Measurements from ENCODE around the gene SLX4IP.

GRCh38 chr20:10419550-10420133 lies 15.5 kb upstream of the SLX4IP start:
- TF ChIP-seq, protein P1, sequence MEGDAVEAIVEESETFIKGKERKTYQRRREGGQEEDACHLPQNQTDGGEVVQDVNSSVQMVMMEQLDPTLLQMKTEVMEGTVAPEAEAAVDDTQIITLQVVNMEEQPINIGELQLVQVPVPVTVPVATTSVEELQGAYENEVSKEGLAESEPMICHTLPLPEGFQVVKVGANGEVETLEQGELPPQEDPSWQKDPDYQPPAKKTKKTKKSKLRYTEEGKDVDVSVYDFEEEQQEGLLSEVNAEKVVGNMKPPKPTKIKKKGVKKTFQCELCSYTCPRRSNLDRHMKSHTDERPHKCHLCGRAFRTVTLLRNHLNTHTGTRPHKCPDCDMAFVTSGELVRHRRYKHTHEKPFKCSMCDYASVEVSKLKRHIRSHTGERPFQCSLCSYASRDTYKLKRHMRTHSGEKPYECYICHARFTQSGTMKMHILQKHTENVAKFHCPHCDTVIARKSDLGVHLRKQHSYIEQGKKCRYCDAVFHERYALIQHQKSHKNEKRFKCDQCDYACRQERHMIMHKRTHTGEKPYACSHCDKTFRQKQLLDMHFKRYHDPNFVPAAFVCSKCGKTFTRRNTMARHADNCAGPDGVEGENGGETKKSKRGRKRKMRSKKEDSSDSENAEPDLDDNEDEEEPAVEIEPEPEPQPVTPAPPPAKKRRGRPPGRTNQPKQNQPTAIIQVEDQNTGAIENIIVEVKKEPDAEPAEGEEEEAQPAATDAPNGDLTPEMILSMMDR (IDR thresholded peaks at IDR 0.05): no peak
- TF ChIP-seq USF1 (CRISPR knock-in tag; IDR thresholded peaks at IDR 0.05) (no peak), TEAD1 (CRISPR knock-in tag; IDR thresholded peaks at IDR 0.05) (no peak), CBFB (CRISPR knock-in tag; IDR thresholded peaks at IDR 0.05; ENCODE audit: low read depth) (no peak), RELA (CRISPR knock-in tag; IDR thresholded peaks at IDR 0.05; ENCODE audit: borderline replicate concordance) (no peak), ATF1 (CRISPR knock-in tag; IDR thresholded peaks at IDR 0.05) (no peak), FOXP1 (CRISPR knock-in tag; IDR thresholded peaks at IDR 0.05; ENCODE audit: borderline replicate concordance) (no peak), JAZF1 (CRISPR knock-in tag; IDR thresholded peaks at IDR 0.05) (no peak), CREB1 (CRISPR knock-in tag; IDR thresholded peaks at IDR 0.05) (no peak), ZNF423 (CRISPR knock-in tag; IDR thresholded peaks at IDR 0.05) (no peak), ZNF121 (CRISPR knock-in tag; IDR thresholded peaks at IDR 0.05) (no peak), MAX (CRISPR knock-in tag; IDR thresholded peaks at IDR 0.05) (no peak)
- TF ChIP-seq, protein P2, sequence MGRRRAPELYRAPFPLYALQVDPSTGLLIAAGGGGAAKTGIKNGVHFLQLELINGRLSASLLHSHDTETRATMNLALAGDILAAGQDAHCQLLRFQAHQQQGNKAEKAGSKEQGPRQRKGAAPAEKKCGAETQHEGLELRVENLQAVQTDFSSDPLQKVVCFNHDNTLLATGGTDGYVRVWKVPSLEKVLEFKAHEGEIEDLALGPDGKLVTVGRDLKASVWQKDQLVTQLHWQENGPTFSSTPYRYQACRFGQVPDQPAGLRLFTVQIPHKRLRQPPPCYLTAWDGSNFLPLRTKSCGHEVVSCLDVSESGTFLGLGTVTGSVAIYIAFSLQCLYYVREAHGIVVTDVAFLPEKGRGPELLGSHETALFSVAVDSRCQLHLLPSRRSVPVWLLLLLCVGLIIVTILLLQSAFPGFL (CRISPR knock-in tag; IDR thresholded peaks at IDR 0.05; ENCODE audit: borderline replicate concordance): no peak

Measured in WTC11 (cell line).